ENCODE data around the gene ZNF816.

Gene ZNF816

GRCh38 chr19:52943884-52944643, 18.6 kb downstream of the ZNF816 start:
- TF ChIP-seq TEAD4 (IDR thresholded peaks at IDR 0.05) (peak; percentile 80), YY1 (IDR thresholded peaks at IDR 0.05; ENCODE audit: low read depth) (no peak)

GRCh38 chr19:52943134-52943883, 19.4 kb downstream of the ZNF816 start:
- no peak for TF ChIP-seq FOXM1 (IDR thresholded peaks at IDR 0.05; ENCODE audit: borderline replicate concordance, low read depth)
- TF ChIP-seq YY1 (IDR thresholded peaks at IDR 0.05; ENCODE audit: low read depth), result no peak
- TF ChIP-seq CREB1 (IDR thresholded peaks at IDR 0.05; ENCODE audit: low read depth), result no peak
- TF ChIP-seq NFIC (IDR thresholded peaks at IDR 0.05), result no peak
- TF ChIP-seq, protein P1, sequence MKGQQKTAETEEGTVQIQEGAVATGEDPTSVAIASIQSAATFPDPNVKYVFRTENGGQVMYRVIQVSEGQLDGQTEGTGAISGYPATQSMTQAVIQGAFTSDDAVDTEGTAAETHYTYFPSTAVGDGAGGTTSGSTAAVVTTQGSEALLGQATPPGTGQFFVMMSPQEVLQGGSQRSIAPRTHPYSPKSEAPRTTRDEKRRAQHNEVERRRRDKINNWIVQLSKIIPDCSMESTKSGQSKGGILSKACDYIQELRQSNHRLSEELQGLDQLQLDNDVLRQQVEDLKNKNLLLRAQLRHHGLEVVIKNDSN (IDR thresholded peaks at IDR 0.05), result no peak
- no peak for TF ChIP-seq TCF12 (IDR thresholded peaks at IDR 0.05; ENCODE audit: low read depth)
- TF ChIP-seq MAX (IDR thresholded peaks at IDR 0.05), result no peak
- no peak for TF ChIP-seq EGR1 (IDR thresholded peaks at IDR 0.05)
- no peak for TF ChIP-seq TAF1 (IDR thresholded peaks at IDR 0.05; ENCODE audit: low read depth)
- TF ChIP-seq ZBTB7A (IDR thresholded peaks at IDR 0.05; ENCODE audit: low read depth), result no peak
- no peak for TF ChIP-seq EP300 (IDR thresholded peaks at IDR 0.05; ENCODE audit: borderline replicate concordance)
- TF ChIP-seq CEBPB (IDR thresholded peaks at IDR 0.05), result no peak
- TF ChIP-seq RAD21 (IDR thresholded peaks at IDR 0.05; ENCODE audit: low read depth), result no peak
- no peak for TF ChIP-seq TEAD4 (IDR thresholded peaks at IDR 0.05)
- TF ChIP-seq, protein P2, sequence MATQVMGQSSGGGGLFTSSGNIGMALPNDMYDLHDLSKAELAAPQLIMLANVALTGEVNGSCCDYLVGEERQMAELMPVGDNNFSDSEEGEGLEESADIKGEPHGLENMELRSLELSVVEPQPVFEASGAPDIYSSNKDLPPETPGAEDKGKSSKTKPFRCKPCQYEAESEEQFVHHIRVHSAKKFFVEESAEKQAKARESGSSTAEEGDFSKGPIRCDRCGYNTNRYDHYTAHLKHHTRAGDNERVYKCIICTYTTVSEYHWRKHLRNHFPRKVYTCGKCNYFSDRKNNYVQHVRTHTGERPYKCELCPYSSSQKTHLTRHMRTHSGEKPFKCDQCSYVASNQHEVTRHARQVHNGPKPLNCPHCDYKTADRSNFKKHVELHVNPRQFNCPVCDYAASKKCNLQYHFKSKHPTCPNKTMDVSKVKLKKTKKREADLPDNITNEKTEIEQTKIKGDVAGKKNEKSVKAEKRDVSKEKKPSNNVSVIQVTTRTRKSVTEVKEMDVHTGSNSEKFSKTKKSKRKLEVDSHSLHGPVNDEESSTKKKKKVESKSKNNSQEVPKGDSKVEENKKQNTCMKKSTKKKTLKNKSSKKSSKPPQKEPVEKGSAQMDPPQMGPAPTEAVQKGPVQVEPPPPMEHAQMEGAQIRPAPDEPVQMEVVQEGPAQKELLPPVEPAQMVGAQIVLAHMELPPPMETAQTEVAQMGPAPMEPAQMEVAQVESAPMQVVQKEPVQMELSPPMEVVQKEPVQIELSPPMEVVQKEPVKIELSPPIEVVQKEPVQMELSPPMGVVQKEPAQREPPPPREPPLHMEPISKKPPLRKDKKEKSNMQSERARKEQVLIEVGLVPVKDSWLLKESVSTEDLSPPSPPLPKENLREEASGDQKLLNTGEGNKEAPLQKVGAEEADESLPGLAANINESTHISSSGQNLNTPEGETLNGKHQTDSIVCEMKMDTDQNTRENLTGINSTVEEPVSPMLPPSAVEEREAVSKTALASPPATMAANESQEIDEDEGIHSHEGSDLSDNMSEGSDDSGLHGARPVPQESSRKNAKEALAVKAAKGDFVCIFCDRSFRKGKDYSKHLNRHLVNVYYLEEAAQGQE (IDR thresholded peaks at IDR 0.05; ENCODE audit: low read depth), result no peak

DNA sequence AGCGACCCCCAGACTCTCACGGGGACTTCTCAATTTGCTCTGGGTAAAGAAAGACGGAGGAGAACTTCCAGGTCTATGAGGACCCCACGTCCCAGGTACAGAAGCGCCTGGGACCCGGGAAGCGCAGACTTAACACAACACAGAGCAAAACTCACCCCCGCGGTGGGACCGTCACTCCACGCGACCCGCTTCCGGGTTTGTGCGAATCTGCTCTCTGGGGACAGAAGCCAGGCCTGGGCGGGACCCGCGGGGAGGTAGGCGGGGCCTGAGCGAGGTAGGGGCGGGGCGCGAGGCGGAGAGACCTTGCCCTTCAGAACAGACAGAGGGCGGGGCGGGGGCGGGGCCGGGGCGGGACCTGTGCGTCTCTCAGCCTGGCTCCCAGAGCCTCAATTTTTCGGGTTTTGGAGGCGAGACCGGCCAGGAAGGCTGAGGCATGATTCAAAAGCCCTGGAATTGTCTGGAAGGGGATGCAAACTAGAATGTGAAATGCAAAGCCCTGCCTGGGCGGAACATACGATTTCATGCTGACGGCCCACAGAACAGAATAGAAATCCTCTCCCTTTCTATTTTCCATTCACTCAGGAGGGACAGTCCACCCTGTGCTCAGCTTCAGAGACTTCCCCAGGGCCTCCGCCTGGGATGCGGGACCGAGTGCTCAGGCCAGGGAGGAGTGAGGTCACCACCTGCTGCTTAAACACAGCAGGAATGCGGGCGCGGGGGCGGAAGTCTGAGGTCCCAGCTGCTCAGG, 20.1 kb downstream of the ZNF816 start:
- TF ChIP-seq CEBPB (IDR thresholded peaks at IDR 0.05) (no peak), TAF1 (IDR thresholded peaks at IDR 0.05; ENCODE audit: low read depth) (no peak; the same call in 1 of the 2 replicates), TCF12 (IDR thresholded peaks at IDR 0.05; ENCODE audit: low read depth) (peak; percentile 56; the same call in 1 of the 2 replicates), FOXM1 (IDR thresholded peaks at IDR 0.05; ENCODE audit: borderline replicate concordance, low read depth) (no peak), ZBTB7A (IDR thresholded peaks at IDR 0.05; ENCODE audit: low read depth) (no peak; the same call in 1 of the 2 replicates), RAD21 (IDR thresholded peaks at IDR 0.05; ENCODE audit: low read depth) (no peak), EP300 (IDR thresholded peaks at IDR 0.05; ENCODE audit: borderline replicate concordance) (peak; percentile 18; the same call in 1 of the 2 replicates), EGR1 (IDR thresholded peaks at IDR 0.05) (peak; percentile 95), NFIC (IDR thresholded peaks at IDR 0.05) (no peak), MAX (IDR thresholded peaks at IDR 0.05) (peak; percentile 51; the same call in 1 of the 2 replicates), TEAD4 (IDR thresholded peaks at IDR 0.05) (peak; percentile 74), CREB1 (IDR thresholded peaks at IDR 0.05; ENCODE audit: low read depth) (no peak), YY1 (IDR thresholded peaks at IDR 0.05; ENCODE audit: low read depth) (no peak)
- TF ChIP-seq, protein P2 (IDR thresholded peaks at IDR 0.05; ENCODE audit: low read depth), result no peak
- TF ChIP-seq, protein P1 (IDR thresholded peaks at IDR 0.05), result no peak

- TF ChIP-seq MAX (IDR thresholded peaks at IDR 0.05) (peak; percentile 48), FOXM1 (IDR thresholded peaks at IDR 0.05; ENCODE audit: borderline replicate concordance, low read depth) (no peak), TAF1 (IDR thresholded peaks at IDR 0.05; ENCODE audit: low read depth) (0 out of 2 replicates have a peak, but pooled peaks have one; percentile 10), EP300 (IDR thresholded peaks at IDR 0.05; ENCODE audit: borderline replicate concordance) (no peak), NFIC (IDR thresholded peaks at IDR 0.05) (no peak), EGR1 (IDR thresholded peaks at IDR 0.05) (no peak)
Observed at GRCh38 chr19:52941941-52942385, 20.7 kb downstream of the ZNF816 start.
